NK-92 treated with Interleukin-12 subunit alpha and Interleukin-12 subunit beta, amount 100 ng/mL, for 24 hours (cell line): Measurements from ENCODE around the gene OR2A1.
"Not testable (repeated sequence)": the region's sequence is repeated elsewhere in the genome, so short reads cannot be mapped to it uniquely, and the experiment has no call there.

Source experiments
- DNase-seq: peaks from one replicate; lab custom pipeline; 2025; lab: John Stamatoyannopoulos, UW

OR2A1 gene, protein sequence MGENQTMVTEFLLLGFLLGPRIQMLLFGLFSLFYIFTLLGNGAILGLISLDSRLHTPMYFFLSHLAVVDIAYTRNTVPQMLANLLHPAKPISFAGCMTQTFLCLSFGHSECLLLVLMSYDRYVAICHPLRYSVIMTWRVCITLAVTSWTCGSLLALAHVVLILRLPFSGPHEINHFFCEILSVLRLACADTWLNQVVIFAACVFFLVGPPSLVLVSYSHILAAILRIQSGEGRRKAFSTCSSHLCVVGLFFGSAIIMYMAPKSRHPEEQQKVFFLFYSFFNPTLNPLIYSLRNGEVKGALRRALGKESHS

DNA sequence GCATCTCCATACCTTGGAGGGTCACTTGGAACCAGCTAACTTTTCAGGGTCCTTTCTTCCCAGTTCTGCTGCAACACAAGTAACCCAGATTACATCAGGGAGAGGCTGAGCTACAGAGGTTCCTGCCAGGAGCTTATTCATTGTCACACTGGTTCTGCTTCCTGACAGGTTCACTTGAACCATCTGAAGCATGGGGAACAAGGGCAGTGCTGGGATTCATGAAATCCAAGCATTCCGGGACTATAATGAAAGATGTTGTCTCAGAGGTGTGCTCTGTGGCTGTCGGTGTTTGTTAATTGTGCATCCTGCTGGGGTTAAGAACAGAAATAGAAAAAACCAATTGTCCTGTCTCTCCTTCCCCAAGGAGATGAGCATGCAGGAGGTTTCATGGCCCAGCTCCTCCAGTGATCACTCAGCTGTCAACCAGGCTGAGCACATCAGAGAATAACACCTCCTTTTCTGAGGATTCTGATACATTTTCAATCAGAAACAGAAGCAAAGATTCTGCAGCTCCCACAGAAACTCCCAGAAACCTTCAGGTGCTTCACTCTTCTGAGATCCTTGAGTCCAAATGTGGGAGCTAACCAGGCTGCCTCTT, at the start of gene OR2A1:
OR2A1 (plus strand) TSS at position 548 of the 598 bp plus-strand sequence. CDS start 5,706 bp downstream, outside the sequence.
- not testable (repeated sequence) for DNase-seq

DNA sequence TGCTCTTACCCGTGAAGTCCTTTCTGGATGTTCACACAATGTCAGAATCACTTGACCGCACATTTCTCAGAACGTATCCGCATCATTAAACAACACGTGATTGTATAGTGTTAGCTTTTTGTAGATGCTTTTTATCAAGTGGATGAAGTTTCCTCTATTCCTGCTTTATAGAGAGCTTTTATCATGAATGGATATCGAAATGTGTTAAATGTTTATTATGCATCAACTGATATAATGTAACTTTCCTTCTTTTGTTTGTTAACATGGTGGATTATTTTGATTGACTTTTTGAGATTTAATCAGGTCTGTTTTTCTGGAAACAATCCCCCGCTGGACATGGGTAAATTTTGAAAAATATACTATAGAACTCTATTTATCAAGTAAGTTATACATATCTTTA, 47.5 kb upstream of the OR2A1 start, which contains the start of gene OR2A7:
OR2A7 (minus strand) TSS at position 101 of the 400 bp plus-strand sequence. CDS start 5,164 bp downstream, outside the sequence.
- not testable (repeated sequence) for DNase-seq

DNA sequence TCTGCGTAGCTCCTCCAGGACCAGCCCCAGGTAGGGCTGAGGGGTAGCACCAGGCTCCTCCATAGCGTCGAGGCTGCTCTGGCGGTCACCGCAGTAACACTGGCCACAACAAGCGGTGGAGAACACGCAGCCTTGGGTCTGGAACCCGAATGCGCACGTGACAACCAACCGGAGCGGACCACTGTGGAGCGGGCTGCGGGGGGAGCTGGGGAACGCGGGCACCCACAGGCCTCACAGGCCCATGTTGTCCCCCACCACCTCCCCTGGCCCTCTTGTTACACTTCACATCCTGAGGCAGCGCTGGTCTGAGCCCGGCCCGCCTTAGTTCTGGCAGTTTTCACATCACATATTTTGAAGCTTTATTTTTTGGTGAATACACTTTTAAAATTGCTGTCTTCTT, 43.0 kb upstream of the OR2A1 start, which contains the start of gene CTAGE8:
CTAGE8 (minus strand) TSS at position 101 of the 400 bp plus-strand sequence; CDS start at position 63, 38 bp downstream.
- not testable (repeated sequence) for DNase-seq

DNA sequence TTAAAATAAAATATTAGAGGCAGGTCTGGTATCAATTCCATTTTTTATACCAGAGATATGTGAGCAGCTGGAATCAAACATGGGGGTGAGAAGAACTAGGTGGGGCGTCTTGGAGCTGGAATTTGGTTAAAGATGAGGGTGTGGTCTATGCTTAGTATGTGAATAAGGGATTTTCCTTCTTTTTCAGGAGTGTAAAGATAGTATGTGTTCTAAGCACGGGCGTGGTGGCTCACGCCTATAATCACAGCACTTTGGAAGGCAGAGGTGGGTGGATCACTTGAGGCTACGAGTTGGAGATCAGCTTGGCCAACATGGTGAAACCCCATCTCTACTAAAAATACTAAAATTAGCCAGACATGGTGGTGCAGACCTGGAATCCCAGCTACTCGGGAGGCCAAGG, 36.9 kb upstream of the OR2A1 start:
- DNase-seq, result not testable (repeated sequence)

DNA sequence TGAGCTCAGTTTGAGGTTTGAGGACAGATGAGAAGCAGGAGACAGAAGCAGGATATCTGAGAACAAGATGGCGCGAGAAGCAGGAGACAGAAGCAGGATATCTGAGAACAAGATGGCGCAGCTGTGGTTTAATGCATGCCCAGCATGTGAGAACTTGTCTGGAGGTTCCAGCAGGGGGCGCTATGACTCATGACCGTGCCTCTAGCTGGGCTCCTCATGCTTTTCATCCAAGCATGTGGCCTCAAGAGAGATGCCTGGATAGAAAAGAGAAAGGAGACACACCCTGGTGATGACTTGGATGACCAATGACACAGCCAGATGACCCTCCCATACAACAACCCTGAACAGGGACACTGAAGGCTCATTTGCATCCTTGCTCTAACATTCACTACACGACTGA, 32.2 kb upstream of the OR2A1 start:
- DNase-seq, result not testable (repeated sequence)

DNA sequence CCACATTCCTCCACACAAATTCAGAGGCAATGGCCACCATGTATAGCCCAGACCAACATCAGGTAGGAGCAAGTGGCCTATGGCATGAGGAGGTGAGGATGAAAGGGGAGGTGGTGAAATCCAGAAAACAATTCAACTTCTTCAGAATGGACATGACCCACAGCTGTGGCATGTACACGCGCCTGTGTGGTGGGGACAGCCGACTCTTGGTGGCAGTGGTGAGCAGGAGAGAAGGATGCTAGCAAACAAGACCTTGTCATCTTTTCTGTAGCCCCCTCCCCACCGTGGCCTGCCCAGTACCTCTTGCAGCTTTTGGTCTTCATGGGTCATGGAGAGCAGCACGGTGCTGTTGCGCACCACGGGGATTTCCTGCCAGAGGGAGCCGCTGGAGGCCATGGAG, 30.2 kb upstream of the OR2A1 start:
- not testable (repeated sequence) for DNase-seq

DNA sequence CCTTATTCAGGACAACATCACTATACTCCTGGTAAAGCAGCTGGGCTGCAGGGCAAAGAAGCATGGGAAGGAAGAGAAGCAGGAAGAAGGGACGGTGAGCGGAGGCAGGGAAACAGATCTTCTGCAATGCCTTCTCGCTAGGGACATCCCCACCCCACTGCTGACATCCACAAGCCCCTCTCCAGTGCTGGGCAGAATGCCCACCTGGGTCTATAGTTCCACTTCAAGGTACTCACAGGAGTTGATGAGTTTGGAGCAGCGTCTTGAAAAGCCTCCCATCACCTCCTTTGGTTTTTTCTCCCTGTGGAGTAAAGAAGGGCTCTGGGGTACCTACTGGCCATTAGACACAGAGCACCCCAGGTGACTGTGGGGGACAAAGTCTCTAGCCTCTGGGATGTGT, 29.7 kb upstream of the OR2A1 start:
- DNase-seq, result not testable (repeated sequence)

DNA sequence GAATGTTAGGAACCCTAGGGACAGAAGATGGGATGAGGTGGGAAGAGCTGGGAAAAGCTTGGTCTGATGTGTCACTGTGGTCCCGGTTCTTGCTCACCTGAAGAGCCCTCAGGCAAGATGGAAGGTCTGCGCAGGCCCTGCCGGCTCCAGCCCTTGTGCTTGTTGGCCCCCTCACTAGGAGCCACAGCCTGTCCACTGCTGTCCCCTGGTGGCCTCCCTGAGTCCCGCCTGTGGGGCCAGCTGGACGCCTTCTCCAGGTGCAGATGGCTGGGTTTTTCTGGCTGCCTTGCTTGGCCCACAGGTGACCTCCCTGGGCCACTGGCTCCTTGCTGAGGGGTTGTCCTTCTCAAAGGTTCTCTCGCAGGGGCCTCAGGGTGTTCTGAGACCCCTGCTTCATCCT, 28.5 kb upstream of the OR2A1 start:
- DNase-seq, result not testable (repeated sequence)

DNA sequence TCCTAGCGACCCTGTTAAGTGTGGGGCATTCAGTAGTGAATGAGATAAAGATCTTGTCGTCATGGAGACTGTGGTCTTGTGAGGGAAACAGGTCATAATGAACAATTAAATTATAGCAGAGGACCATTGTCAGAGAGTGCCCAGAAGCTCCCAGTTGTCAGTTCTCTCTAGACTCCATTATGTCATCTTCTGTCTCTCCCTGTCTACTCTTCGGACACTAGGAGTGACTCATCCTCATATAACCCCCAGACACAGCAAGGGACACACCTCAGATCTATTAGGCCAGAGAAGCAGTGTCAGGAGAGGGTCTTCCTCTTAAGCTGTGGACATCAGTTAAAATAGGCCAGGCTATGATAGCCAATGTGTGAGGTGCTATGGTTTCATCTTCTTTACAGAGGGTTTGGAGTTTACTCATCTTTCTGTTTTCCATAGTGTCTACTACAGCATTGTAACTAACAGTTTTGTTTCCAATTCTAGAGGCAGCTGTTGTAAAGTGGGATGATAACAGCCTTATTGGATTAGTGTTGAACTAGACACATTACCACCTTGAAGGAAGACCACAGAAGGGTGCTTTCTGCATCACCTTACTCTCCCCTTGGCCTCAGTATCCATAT, 24.9 kb upstream of the OR2A1 start:
- DNase-seq, result not testable (repeated sequence)

DNA sequence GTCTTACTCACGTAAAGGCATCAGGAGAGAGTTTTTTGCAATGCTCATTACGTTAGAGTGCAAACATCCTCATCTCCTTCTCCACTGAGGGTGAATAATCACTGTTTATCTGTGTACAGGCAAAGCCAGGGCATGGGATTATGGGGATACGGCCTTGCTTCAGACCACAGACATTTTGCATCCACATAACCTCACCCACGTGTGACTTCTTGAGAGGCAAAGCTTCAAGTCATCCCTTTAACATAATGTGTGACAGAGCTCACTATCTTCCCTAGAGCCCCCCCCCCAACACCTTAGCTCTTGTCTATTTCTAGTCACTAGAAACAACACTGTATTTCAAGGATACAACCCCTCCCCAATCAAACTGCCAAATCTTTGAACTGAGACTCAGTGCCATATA, 20.6 kb upstream of the OR2A1 start:
- DNase-seq, result not testable (repeated sequence)

DNA sequence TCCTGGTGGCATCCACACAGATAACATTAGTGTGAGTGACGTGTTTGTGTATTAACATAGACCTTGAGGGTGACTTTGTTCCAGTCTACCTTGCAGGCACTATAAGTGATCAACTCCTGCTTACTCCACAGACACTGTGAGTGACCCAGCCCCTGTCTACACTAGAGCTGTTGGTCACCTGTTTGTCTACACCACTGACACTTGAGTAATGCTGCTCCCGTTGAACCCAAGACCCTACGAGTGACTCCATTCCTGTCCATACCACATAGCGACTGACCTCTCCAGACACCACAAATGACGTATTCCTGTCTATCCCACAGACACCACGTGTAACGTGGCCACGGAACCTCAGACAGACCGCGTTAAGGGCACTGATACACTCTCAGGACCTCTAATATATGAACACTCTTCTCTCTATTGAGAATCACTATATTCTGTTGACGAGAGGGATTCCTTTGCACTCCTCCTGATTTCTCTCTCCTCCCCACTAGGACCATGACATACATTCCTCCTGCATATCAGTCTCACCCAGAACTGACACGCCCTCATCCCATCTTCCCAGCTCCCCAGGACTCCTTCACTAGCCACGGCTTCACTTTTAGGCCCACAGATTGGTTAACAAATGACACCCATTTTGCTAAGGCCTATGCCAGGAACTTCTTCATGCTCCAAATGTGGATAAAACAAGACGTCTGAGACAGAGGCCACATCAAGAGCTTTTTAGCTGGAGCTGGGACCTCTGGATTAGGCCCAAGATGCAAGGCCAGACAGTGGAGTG, 19.6 kb upstream of the OR2A1 start:
- not testable (repeated sequence) for DNase-seq

DNA sequence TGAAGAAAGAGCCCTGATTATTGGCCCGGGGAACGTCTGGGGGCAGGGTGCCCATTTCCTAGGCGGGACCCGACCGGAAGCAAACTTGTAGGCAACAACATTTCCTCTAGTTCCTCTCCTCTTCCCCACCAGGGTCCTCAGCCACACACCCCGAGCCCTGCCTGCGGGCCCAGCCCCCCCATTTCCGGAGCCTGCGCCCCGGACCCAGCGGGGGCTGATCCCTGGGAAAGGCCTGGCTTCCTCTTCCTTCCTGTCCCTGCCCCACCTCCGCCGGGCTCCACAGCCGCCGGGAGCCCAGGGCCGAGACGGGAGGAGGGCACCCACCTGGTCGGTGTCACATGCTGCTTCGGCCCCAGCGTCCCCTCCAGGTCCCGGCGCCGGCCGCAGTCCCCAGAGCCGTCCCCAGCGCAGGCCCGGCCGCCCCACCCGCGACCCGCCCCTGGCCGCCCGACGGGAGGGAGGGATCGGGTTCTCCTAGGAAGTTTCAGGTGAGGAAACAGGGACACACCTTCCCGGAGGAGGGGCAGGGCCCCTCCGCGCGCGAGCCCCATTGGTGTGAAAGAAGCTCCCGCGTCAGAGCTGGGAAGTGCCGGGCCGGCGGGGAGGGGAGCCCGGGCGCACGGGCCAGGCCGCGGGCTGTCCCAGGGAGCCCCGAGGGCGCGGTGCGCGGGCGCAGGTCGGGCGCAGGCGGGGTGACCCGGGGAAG, 18.3 kb upstream of the OR2A1 start:
- not testable (repeated sequence) for DNase-seq

DNA sequence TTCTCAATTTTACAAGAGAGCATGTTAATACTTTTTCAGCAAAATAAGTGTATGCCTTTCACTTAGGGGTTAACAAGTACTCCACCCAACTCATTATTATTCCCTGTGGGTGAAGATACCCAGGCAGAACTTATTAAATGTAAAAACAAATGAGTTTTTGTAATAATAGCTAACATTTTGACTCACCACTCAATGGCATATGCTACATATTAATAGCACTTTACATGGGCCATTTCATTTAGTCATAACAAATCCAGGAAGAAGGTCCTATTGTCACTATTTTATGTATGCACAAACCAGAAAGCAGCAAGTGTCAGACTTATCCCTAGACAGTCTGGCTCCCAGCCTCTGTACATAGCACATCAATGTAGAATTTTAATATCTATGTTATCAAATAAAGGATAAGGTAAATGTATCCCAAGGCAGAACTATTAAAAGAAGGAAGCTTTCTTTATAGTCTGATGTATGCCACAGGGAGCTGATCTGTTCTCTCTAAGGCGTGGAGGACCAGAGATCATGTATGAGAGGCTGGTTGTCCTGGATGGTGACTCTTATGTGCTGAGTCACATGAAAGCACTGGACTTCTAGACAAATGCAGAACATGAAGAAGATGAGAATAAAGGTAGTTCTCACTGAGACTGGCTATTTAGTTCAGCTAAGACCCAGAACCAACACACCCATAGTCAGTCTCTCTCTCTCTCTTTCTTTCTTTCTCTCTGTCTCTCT, 9.5 kb upstream of the OR2A1 start:
- DNase-seq, result not testable (repeated sequence)

DNA sequence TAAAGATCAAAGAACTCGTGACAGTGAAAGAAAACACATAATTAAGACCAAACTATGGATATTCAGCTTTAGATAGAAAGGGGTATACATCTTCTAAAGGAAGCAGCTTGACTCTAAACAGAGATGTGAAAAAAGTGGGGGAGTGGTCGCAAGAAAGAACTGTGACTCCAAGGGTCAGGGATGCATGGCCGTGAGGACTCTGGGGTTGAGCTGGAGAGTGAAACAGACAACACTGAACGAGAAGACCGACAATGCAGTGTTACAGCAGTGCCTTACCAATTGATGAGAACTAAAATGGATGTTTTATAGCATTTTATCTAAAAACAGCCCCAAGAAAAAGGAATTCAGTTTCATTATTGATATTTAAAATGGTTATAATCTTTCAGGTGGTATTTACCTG, 8.6 kb upstream of the OR2A1 start:
- not testable (repeated sequence) for DNase-seq

DNA sequence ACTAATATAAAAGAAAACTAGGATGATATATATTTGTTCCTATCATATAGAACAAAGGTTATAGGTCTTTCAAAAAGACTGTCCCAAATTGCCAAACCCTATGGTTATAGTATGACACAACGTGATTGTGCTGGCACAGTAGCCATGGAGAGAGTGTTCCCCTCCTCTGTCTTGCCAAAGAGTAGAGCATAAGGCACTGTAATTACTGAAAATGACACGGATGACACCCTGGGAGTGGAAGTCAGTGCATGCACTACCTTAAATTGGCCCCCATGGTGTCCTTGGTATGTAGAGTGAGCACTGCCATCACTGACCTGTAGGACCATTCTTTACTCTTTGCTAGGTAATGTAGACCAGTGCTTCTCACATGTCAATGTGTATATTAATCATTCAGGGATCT, 7.1 kb upstream of the OR2A1 start:
- not testable (repeated sequence) for DNase-seq

DNA sequence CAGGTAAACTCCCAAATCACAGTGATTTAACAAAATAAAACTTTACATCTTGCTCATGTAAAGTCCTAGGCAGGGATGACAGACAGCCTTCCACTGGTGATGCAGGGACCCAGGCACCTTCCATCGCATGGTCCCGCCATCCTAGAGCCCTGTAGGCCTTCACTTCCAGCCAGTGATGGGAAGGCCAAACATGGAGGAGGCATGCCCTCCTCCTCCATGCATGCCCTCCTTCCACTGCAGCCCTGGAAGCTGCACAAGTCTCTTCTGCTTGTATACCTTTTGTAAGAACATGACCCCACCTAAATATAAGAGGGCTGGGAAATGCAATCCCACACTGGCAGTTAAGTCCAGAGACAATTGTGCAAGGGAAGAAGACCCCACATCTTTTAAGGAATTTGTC, 2.5 kb upstream of the OR2A1 start:
- DNase-seq, result not testable (repeated sequence)

DNA sequence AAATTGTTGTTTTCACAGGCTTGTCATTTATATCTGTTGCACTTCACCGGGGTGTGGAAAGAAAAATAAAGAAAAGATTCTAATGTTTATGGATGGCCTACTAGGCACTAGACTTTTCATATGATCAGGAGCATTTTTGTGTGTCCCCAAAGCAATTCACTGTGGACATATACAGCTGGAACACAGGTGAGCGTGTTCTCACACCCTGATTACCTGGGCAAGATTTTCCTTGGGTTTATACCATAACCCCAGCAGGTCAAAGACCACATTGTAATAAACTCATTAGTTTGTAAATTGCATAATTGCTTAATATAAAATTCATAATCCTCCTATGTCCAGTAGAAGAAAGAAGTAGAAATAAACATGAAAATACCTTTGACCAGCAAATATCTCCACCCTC, 1.0 kb upstream of the OR2A1 start:
- DNase-seq, result not testable (repeated sequence)

DNA sequence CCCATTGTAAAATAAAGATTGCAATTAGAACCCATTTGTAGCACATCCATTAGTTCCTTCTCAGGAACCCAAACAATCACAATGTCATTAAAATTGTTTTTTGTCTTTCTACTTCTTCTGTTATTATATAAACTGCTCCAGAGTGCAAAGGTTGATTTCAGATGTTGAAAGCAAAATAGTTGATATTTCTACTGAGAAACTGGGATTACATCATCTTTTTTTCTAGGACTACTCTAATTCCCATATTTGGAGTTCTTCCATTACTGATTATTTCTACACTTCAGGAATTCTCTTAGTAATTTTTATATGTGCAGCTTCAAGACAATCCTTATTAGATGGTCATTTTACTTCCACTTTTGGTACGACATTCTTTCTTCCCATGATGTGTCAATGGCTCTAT, 5.3 kb downstream of the OR2A1 start:
- DNase-seq, result not testable (repeated sequence)

DNA sequence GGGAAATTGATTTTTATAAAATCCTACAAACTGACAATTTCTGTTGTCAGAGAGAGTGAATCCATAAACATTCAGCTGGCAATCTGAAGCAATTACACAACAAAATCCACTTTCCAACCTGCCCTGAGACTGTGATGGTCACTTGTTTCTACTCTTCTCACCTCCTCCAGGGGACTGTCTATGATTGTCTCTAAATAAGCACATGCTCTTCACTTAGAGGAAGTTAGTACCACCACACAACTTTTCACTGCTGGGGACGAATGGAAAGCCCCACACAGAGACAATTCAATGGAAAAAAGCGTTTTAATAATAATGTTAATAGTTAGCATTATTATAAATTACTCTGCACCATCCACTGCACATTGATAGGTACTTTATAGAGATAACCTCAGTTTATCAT, 7.3 kb downstream of the OR2A1 start:
- DNase-seq, result not testable (repeated sequence)

DNA sequence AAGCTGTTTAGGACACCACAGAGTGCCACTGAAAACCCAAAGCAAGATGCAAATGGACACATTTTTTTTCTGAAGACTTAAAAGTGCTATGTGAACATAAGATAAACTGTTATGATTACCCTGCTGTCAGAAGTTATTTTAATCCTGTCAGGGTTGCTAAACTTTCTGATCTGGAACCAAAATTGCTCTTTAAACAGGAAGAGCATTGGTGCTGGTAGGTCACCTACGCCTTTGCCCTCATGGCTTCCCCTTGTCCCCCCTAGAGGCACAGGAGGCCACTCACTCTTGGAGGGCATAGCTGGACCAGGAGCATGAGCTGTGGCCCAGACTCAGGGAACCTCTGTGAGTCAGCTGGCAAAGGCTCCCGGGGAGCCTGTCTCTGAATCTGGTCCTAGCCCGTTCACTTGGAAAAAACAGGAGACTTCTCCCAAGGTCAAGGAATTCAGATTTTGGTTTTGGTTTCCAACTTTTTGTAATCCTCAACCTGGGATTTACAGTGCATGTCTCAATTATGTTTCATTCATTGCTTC, 9.5 kb downstream of the OR2A1 start:
- DNase-seq, result not testable (repeated sequence)
